Trophoblast cell (in vitro differentiated cells and primary cell): ENCODE results near the gene VPS13D.
A peak's percentile ranks its signal among the peaks of the same experiment; 100 is the strongest.

Experiments
- DNase-seq, 2 donors: peaks; one replicate each; pipeline ENCODE4 v3.0.0-alpha.2; 2016
- H2AFZ ChIP-seq: 2 replicates; pipeline ENCODE4 v1.6.1; 2013; ENCODE audit warnings: low read length, moderate library complexity, mild to moderate bottlenecking; ENCODE audit not compliant: insufficient read depth, poor library complexity
- H2AK5ac ChIP-seq: 2 replicates; pipeline ENCODE4 v1.6.1; 2013; ENCODE audit warnings: mild to moderate bottlenecking, low read length
- H2BK120ac ChIP-seq: 2 replicates; pipeline ENCODE4 v1.6.1; 2013; ENCODE audit warnings: low read length, mild to moderate bottlenecking, moderate library complexity; ENCODE audit not compliant: insufficient read depth, poor library complexity
- H2BK12ac ChIP-seq: 2 replicates; pipeline ENCODE4 v1.6.1; 2013; ENCODE audit warnings: mild to moderate bottlenecking, low read length, moderate library complexity
- H2BK5ac ChIP-seq: 2 replicates; pipeline ENCODE4 v1.6.1; 2013; ENCODE audit warnings: low read length, low read depth, moderate library complexity, mild to moderate bottlenecking; ENCODE audit not compliant: poor library complexity
- H3K14ac ChIP-seq: 2 replicates; pipeline ENCODE4 v1.6.1; 2013; ENCODE audit warnings: mild to moderate bottlenecking, low read length
- H3K18ac ChIP-seq: 2 replicates; pipeline ENCODE4 v1.6.1; 2013; ENCODE audit warnings: mild to moderate bottlenecking, low read length
- H3K23ac ChIP-seq: 2 replicates; pipeline ENCODE4 v1.6.1; 2013; ENCODE audit warnings: low read length
- H3K27ac ChIP-seq: 2 replicates; pipeline ENCODE4 v1.5.1; 2013; ENCODE audit warnings: low read depth, mild to moderate bottlenecking, inconsistent platforms, low read length, moderate library complexity
- H3K27me3 ChIP-seq: 2 replicates; pipeline ENCODE4 v1.6.1; 2013; ENCODE audit warnings: inconsistent platforms, mild to moderate bottlenecking, low read length, moderate library complexity; ENCODE audit not compliant: insufficient read depth
- H3K36me3 ChIP-seq, 2 experiments: 1 replicate in 1 of 2; 2 replicates in 1 of 2; pipeline ENCODE4 v1.6.1; 2013; ENCODE audit warnings: low read length in 2 of 2, mild to moderate bottlenecking in 2 of 2, moderate library complexity in 1 of 2; ENCODE audit not compliant: insufficient read depth in 2 of 2, control insufficient read depth in 1 of 2
- H3K4ac ChIP-seq: 2 replicates; pipeline ENCODE4 v1.6.1; 2013; ENCODE audit warnings: low read depth, mild to moderate bottlenecking, low read length, moderate library complexity
- H3K4me1 ChIP-seq, 2 experiments: 1 replicate in 1 of 2; 2 replicates in 1 of 2; pipeline ENCODE4 v1.6.1; 2013; ENCODE audit warnings: low read length in 2 of 2, mild to moderate bottlenecking in 2 of 2, moderate library complexity in 1 of 2; ENCODE audit not compliant: insufficient read depth in 2 of 2, control insufficient read depth in 1 of 2
- H3K4me2 ChIP-seq: 2 replicates; pipeline ENCODE4 v1.6.1; 2013; ENCODE audit warnings: inconsistent platforms, mild to moderate bottlenecking, low read length, moderate library complexity
- H3K4me3 ChIP-seq: 2 replicates; pipeline ENCODE4 v1.5.1; 2013; ENCODE audit warnings: mild to moderate bottlenecking, low read depth, low read length, inconsistent platforms
- H3K79me1 ChIP-seq: one replicate; pipeline ENCODE4 v1.6.1; 2013; ENCODE audit warnings: low read length
- H3K79me2 ChIP-seq: 2 replicates; pipeline ENCODE4 v1.6.1; 2013; ENCODE audit warnings: low read length, mild to moderate bottlenecking; ENCODE audit not compliant: control insufficient read depth, insufficient read depth, poor library complexity
- H3K9ac ChIP-seq: 2 replicates; pipeline ENCODE4 v1.6.1; 2013; ENCODE audit warnings: mild to moderate bottlenecking, low read length
- H3K9me3 ChIP-seq: 2 replicates; pipeline ENCODE4 v1.6.1; 2013; ENCODE audit warnings: low read depth, mild to moderate bottlenecking, control low read depth, inconsistent platforms, low read length; ENCODE audit not compliant: insufficient read depth
- H4K12ac ChIP-seq: 2 replicates; pipeline ENCODE4 v1.6.1; 2013; ENCODE audit warnings: low read depth, mild to moderate bottlenecking, low read length, moderate library complexity
- H4K8ac ChIP-seq: 2 replicates; pipeline ENCODE4 v1.6.1; 2013; ENCODE audit warnings: low read depth, mild to moderate bottlenecking, low read length, moderate library complexity
- H4K91ac ChIP-seq: one replicate; pipeline ENCODE4 v1.6.1; 2013; ENCODE audit warnings: low read depth, mild to moderate bottlenecking, low read length, moderate library complexity
- WGBS: extraction: QIAGEN DNeasy Blood & Tissue Kit; methylation state at CpG from one replicate; pipeline ENCODE4 v1.1.7; 2013; ENCODE audit warnings: missing lambda C conversion rate; ENCODE audit not compliant: insufficient read length, insufficient coverage; ENCODE audit errors: extremely low coverage; 5-methylcytosine and 5-hydroxymethylcytosine counted together

Gene VPS13D

GRCh38 chr1:12539320-12539704 is 309.5 kb downstream of the VPS13D start:
- H3K4me2 ChIP-seq: no peak overlapping the region
- H3K79me2 ChIP-seq: no peaks in the 10 kb centered on the region
- H4K8ac ChIP-seq: no peak overlapping the region
- no peaks in the 10 kb centered on the region for H3K79me1 ChIP-seq
- H3K9me3 ChIP-seq: no peaks in the 10 kb centered on the region
- peaks cover 3 to 10% of the 10 kb centered on the region in 2 experiments for H3K4me1 ChIP-seq
- no peak overlapping the region for H3K27ac ChIP-seq
- peak overlapping the region; percentile 15 for H2BK12ac ChIP-seq
- H3K4ac ChIP-seq: no peak overlapping the region
- no peak overlapping the region for H2AK5ac ChIP-seq
- no peak overlapping the region for H3K14ac ChIP-seq
- no peak overlapping the region for H3K4me3 ChIP-seq
- H4K91ac ChIP-seq: peak overlapping the region; percentile 20
- no peaks in the 10 kb centered on the region for H3K36me3 ChIP-seq
- no peak overlapping the region for H4K12ac ChIP-seq
- H2BK120ac ChIP-seq: no peak overlapping the region
- no peak overlapping the region for H3K18ac ChIP-seq
- no peaks in the 10 kb centered on the region for H3K27me3 ChIP-seq
- no peak for DNase-seq
- no peak overlapping the region for H3K9ac ChIP-seq
- no CpG with 5 or more reads among the region's 2 CpGs for WGBS
- H3K23ac ChIP-seq: no peak overlapping the region
- H2BK5ac ChIP-seq: no peak overlapping the region
- no peak overlapping the region for H2AFZ ChIP-seq

GRCh38 chr1:12539705-12540579 is 310.1 kb downstream of the VPS13D start:
- H3K27ac ChIP-seq: peak overlapping the region; percentile 26
- H2AFZ ChIP-seq: peak overlapping the region; percentile 12
- H2AK5ac ChIP-seq: peak overlapping the region; percentile 32
- no peaks in the 10 kb centered on the region for H3K9me3 ChIP-seq
- H3K36me3 ChIP-seq: no peaks in the 10 kb centered on the region
- H4K8ac ChIP-seq: peak overlapping the region; percentile 64
- DNase-seq: peak; percentile 93
- peaks cover 3 to 10% of the 10 kb centered on the region in 2 experiments for H3K4me1 ChIP-seq
- peak overlapping the region; percentile 30 for H2BK120ac ChIP-seq
- H3K18ac ChIP-seq: peak overlapping the region; percentile 49
- peak overlapping the region; percentile 58 for H2BK12ac ChIP-seq
- H4K91ac ChIP-seq: peak overlapping the region; percentile 58
- H3K14ac ChIP-seq: peak overlapping the region; percentile 40
- peak overlapping the region; percentile 53 for H3K4me2 ChIP-seq
- no peaks in the 10 kb centered on the region for H3K79me1 ChIP-seq
- no peak overlapping the region for H3K4me3 ChIP-seq
- no CpG with 5 or more reads among the region's 34 CpGs for WGBS
- peak overlapping the region; percentile 29 for H2BK5ac ChIP-seq
- H3K79me2 ChIP-seq: no peaks in the 10 kb centered on the region
- H3K27me3 ChIP-seq: no peaks in the 10 kb centered on the region
- no peak overlapping the region for H3K23ac ChIP-seq
- no peak overlapping the region for H4K12ac ChIP-seq
- H3K4ac ChIP-seq: no peak overlapping the region
- no peak overlapping the region for H3K9ac ChIP-seq

GRCh38 chr1:12540580-12541273 is 310.9 kb downstream of the VPS13D start:
- H2AK5ac ChIP-seq: peak overlapping the region; percentile 32
- H3K27me3 ChIP-seq: no peaks in the 10 kb centered on the region

GRCh38 chr1:12541274-12542137 is 311.7 kb downstream of the VPS13D start:
- no peak overlapping the region for H2BK5ac ChIP-seq
- no peak overlapping the region for H2AK5ac ChIP-seq
- H3K27ac ChIP-seq: no peak overlapping the region
- H3K36me3 ChIP-seq: no peaks in the 10 kb centered on the region
- H2AFZ ChIP-seq: peak overlapping the region; percentile 6
- H3K4me2 ChIP-seq: no peak overlapping the region
- WGBS: no CpG with 5 or more reads among the region's 17 CpGs
- H3K14ac ChIP-seq: no peak overlapping the region
- no peak overlapping the region for H4K12ac ChIP-seq
- no peaks in the 10 kb centered on the region for H3K79me2 ChIP-seq
- no peak overlapping the region for H4K8ac ChIP-seq
- H3K23ac ChIP-seq: no peak overlapping the region
- no peak overlapping the region for H3K4me3 ChIP-seq
- no peaks in the 10 kb centered on the region for H3K79me1 ChIP-seq
- no peak overlapping the region for H3K9ac ChIP-seq
- DNase-seq: no peak
- no peaks in the 10 kb centered on the region for H3K27me3 ChIP-seq
- no peak overlapping the region for H3K18ac ChIP-seq
- H4K91ac ChIP-seq: no peak overlapping the region
- H3K9me3 ChIP-seq: no peaks in the 10 kb centered on the region
- H3K4me1 ChIP-seq: peaks cover 3 to 10% of the 10 kb centered on the region in 2 experiments
- no peak overlapping the region for H3K4ac ChIP-seq
- H2BK120ac ChIP-seq: no peak overlapping the region
- peak overlapping the region; percentile 11 for H2BK12ac ChIP-seq

More at GRCh38 chr1:12540580-12541273, 310.9 kb downstream of the VPS13D start:
- Histone ChIP-seq H4K12ac (peak overlapping the region; percentile 16), H2BK12ac (peak overlapping the region; percentile 58), H4K91ac (peak overlapping the region; percentile 58), H3K9ac (no peak overlapping the region), H3K23ac (no peak overlapping the region), H3K18ac (peak overlapping the region; percentile 49), H3K36me3 (no peaks in the 10 kb centered on the region), H3K79me1 (no peaks in the 10 kb centered on the region), H3K4me3 (no peak overlapping the region), H2AFZ (peak overlapping the region; percentile 12), H3K79me2 (no peaks in the 10 kb centered on the region), H3K4me1 (peaks cover 3 to 10% of the 10 kb centered on the region in 2 experiments), H2BK5ac (no peak overlapping the region), H3K9me3 (no peaks in the 10 kb centered on the region), H3K14ac (peak overlapping the region; percentile 40), H3K4ac (peak overlapping the region; percentile 16), H4K8ac (peak overlapping the region; percentile 64), H2BK120ac (peak overlapping the region; percentile 30), H3K27ac (peak overlapping the region; percentile 26), H3K4me2 (peak overlapping the region; percentile 53)
- no CpG with 5 or more reads among the region's 17 CpGs for WGBS
- no peak for DNase-seq
